ENCODE results near the gene SNX8. TPM values are rescaled to one million over a fixed set of nuclear protein-coding genes. Genes with fewer than 3 reads are reported as not detected.

SNX8 gene
- total and polyA plus RNA-seq, 2 donors: 13.2 to 17.4 TPM

DNA sequence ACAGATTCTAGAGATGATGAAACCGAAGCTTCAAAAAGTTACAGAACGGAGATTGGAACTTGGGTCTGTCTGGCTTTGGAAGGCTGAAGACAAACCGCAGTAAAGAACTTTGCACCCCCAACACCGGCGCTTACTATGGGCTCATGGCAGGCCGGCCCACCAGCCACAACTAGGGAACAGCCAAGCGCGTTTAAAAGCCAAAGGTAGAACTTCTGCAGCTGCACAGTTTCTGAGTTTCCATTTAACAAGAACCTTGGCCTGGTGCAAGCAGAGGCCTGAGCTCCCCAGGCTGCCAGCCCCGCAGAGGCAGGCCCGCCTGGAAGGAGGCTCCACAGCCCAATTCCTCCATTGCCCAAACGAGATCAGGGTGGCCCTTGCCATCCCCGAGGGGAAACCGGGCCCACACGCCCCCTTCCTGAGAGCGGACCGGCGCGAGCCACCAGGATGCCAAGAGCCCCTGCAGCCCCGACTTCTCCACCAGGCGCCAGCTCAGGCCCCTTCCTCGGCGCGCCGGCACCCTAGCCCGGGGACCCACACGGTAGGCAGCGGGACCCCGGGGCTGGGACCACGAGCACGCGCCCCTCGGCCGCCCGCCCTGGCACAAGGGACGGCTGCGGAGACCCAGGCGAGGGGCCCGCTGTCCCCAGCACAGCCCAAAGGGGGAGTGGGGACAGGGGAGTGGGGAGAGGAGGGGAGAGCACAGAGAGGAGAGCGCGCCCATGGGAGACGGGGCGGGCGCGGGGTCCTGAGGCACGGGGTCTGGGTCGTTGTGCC, 82.1 kb downstream of the SNX8 start:
- Histone ChIP-seq H3K36me3 (ENCODE audit: insufficient read depth) (no peaks in the 10 kb centered on the region), H3K4me3 (ENCODE audit: low read depth, low read length) (peak overlapping the region; percentile 100), H3K27ac (ENCODE audit: low read depth) (no peak overlapping the region), H3K4me1 (ENCODE audit: insufficient read depth) (peaks cover 2% of the 10 kb centered on the region)
- no peak for DNase-seq (ENCODE audit: extremely low spot score)
- whole genome bisulfite sequencing: under 1% methylated on average over 46 of the region's 46 CpGs

DNA sequence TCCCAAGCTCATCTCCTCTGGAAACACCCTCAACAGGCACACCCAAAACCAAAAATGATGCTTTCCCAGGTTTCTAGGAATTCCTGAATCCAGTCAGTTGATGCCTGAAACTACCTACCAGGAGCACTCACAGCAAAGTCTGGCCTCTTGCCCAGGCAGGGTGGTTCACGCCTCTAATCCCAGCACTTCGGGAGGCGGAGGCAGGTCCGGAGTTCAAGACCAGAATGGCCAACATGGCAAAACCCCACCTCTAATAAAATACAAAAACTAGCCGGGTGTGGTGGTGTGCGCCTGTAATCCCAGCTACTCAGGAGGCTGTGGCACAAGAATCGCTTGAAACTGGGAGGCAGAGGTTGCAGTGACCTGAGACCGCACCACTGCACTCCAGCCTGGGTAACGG, 83.4 kb downstream of the SNX8 start:
- no peak overlapping the region for H3K4me3 ChIP-seq (ENCODE audit: low read depth, low read length)
- 88% methylated on average over 9 of the region's 9 CpGs for WGBS
- peaks cover 2% of the 10 kb centered on the region for H3K4me1 ChIP-seq (ENCODE audit: insufficient read depth)
- no peaks in the 10 kb centered on the region for H3K36me3 ChIP-seq (ENCODE audit: insufficient read depth)
- H3K27ac ChIP-seq (ENCODE audit: low read depth): no peak overlapping the region
- no peak for DNase-seq (ENCODE audit: extremely low spot score)

DNA sequence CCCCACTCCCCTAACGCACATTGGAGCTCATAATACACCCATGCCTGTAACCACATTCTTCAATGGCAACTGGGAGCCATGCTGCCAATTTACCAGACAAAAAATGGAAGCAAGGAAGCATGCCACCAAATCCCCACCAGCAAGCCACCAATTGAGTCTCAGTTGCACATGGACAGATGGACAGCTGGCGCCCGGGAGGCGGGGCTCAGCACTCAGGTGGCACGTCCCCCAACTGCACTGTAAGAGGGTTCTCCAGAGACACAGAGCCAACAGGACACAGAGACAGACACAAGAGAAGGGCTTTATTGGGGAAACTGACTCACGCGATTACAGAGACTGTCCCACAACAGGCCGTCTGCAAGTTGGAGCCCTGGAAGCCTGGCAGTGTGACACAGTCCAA, 84.0 kb downstream of the SNX8 start:
- H3K36me3 ChIP-seq (ENCODE audit: insufficient read depth): no peaks in the 10 kb centered on the region
- 92% methylated on average over 8 of the region's 8 CpGs for WGBS
- DNase-seq (ENCODE audit: extremely low spot score): no peak

DNA sequence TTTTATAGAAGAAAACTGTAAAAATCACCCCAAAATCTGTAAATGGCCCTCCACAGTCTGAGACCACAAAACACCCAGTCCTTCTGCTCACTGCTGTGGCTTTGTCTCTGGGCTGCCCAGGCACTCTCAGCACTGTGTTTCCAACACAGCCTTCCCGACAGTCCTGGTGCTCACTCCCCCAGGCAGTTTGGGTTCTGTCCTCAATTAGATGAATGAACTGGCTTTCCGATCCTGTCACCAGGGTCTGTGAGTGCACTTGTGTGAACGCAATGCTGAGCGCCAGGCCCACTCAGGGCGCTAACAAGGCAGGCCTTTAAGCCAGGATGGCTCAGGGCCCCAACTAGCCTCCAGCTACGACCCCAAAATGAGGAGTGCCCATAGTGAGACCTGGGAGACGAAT, 84.8 kb downstream of the SNX8 start:
- whole genome bisulfite sequencing: 94% methylated on average over 7 of the region's 7 CpGs

More for the DNA sequence above, 84.0 kb downstream of the SNX8 start:
- Histone ChIP-seq H3K27ac (ENCODE audit: low read depth) (no peak overlapping the region), H3K4me3 (ENCODE audit: low read depth, low read length) (no peak overlapping the region), H3K4me1 (ENCODE audit: insufficient read depth) (peaks cover 2% of the 10 kb centered on the region)

DNA sequence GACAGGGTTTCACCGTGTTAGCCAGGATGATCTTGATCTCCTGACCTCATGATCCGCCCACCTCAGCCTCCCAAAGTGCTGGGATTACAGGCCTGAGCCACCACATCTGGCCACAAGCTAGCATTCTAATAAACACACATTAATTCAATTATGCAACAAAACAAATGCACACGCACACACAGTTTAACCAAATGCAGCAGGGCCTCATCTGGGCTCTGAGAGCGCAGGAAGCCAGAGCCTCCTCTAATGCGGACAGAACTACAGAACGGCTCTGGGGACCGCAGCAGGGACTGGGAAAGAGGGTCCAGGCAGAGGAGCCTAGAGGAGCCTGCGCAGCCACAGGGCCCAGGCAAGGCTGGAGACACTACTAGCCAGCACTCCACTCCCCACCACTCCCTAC, 85.3 kb downstream of the SNX8 start:
- 83% methylated on average over 8 of the region's 8 CpGs for WGBS
- DNase-seq (ENCODE audit: extremely low spot score): no peak
- peaks cover 2% of the 10 kb centered on the region for H3K4me1 ChIP-seq (ENCODE audit: insufficient read depth)
- H3K36me3 ChIP-seq (ENCODE audit: insufficient read depth): no peaks in the 10 kb centered on the region
- no peak overlapping the region for H3K4me3 ChIP-seq (ENCODE audit: low read depth, low read length)
- no peak overlapping the region for H3K27ac ChIP-seq (ENCODE audit: low read depth)

More for the DNA sequence above, 84.8 kb downstream of the SNX8 start:
- Histone ChIP-seq H3K4me3 (ENCODE audit: low read depth, low read length) (no peak overlapping the region), H3K36me3 (ENCODE audit: insufficient read depth) (no peaks in the 10 kb centered on the region), H3K4me1 (ENCODE audit: insufficient read depth) (peaks cover 2% of the 10 kb centered on the region), H3K27ac (ENCODE audit: low read depth) (no peak overlapping the region)
- no peak for DNase-seq (ENCODE audit: extremely low spot score)

DNA sequence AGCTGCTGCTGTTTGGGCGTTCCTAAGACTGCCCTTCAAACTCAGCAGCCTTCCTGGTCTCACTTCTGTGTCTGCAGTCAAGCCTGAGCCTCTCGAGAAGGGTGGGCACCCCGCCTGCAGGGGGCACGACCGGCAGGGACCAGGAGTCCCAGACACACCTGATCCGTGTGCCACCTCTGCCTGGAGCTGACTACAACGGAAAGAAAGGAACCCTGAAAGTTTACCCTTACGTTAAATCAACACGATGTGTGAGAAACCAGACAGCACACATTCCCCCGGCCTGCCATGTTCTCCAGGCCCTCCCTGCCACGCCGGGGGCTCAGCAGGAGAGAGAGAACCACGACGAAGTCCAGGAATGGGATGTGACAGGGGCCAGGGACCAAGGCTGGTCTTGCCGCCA, 86.5 kb downstream of the SNX8 start:
- H3K27ac ChIP-seq (ENCODE audit: low read depth): no peak overlapping the region
- WGBS: 90% methylated on average over 15 of the region's 15 CpGs
- H3K4me3 ChIP-seq (ENCODE audit: low read depth, low read length): no peak overlapping the region
- DNase-seq (ENCODE audit: extremely low spot score): no peak
- no peaks in the 10 kb centered on the region for H3K4me1 ChIP-seq (ENCODE audit: insufficient read depth)
- no peaks in the 10 kb centered on the region for H3K36me3 ChIP-seq (ENCODE audit: insufficient read depth)

DNA sequence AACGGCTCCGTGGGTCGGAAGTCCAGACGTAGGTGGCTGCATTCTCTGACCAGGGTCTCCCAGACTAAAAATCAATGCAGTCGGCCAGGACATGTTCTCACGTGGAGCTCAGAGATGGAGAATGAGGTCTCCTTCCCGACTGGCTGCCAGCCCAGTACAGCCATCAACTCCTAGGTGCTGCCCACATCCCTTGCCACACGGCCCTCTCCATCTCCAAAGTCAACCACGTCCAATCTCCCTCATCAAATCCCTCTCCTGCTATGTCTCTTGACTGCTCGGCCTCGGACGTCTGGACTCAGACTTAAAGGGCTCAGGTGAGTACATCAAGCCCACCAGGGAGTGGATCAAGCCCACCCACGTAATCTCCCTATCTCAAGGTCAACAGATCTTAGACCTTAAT, 88.4 kb downstream of the SNX8 start:
- H3K4me1 ChIP-seq (ENCODE audit: insufficient read depth): no peaks in the 10 kb centered on the region
- H3K4me3 ChIP-seq (ENCODE audit: low read depth, low read length): no peak overlapping the region
- no peaks in the 10 kb centered on the region for H3K36me3 ChIP-seq (ENCODE audit: insufficient read depth)
- no peak for DNase-seq (ENCODE audit: extremely low spot score)
- 96% methylated on average over 13 of the region's 13 CpGs for WGBS
- H3K27ac ChIP-seq (ENCODE audit: low read depth): no peak overlapping the region

DNA sequence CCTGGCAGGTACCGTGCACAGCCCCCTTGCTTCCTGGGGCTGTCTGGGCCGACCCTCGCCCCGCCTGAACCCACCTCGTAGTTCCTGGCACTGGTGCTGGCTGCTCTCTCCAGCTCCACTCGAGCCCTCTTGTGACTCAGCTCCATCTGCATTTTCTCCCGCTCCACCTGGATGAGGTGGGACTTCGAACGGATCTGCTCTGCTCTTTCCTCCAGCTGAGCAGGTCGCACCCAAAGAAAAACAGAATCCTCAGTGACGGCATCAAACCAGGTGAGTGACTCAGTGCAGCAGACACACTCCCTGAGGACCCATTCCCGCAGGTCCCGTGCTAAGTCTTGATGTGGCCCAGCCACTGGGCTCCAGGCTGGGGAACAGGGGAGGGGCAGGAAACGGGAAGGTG, 88.9 kb downstream of the SNX8 start:
- 91% methylated on average over 14 of the region's 14 CpGs for WGBS
- no peak for DNase-seq (ENCODE audit: extremely low spot score)
- Histone ChIP-seq H3K27ac (ENCODE audit: low read depth) (no peak overlapping the region), H3K36me3 (ENCODE audit: insufficient read depth) (no peaks in the 10 kb centered on the region), H3K4me1 (ENCODE audit: insufficient read depth) (no peaks in the 10 kb centered on the region), H3K4me3 (ENCODE audit: low read depth, low read length) (no peak overlapping the region)

DNA sequence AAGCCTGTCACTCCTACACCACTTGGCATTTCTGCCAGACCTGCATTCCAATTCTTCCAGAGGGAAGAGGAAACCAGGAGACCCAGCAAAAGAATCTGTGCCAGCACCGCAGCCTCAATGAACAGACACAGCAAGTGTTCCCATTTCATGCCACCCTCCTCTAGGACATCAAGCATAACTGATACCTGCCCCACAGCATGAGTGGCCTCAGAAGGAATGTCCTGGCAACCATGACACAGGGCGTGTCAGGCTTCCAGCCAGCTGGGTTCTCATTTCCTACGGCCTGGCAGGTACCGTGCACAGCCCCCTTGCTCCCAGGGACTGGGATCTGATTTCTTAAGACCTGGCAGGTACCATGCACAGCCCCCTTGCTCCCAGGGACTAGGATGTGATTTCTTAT, 89.3 kb downstream of the SNX8 start:
- WGBS: 81% methylated on average over 4 of the region's 4 CpGs
- Histone ChIP-seq H3K36me3 (ENCODE audit: insufficient read depth) (no peaks in the 10 kb centered on the region), H3K4me3 (ENCODE audit: low read depth, low read length) (no peak overlapping the region), H3K27ac (ENCODE audit: low read depth) (no peak overlapping the region), H3K4me1 (ENCODE audit: insufficient read depth) (no peaks in the 10 kb centered on the region)
- DNase-seq (ENCODE audit: extremely low spot score): no peak

DNA sequence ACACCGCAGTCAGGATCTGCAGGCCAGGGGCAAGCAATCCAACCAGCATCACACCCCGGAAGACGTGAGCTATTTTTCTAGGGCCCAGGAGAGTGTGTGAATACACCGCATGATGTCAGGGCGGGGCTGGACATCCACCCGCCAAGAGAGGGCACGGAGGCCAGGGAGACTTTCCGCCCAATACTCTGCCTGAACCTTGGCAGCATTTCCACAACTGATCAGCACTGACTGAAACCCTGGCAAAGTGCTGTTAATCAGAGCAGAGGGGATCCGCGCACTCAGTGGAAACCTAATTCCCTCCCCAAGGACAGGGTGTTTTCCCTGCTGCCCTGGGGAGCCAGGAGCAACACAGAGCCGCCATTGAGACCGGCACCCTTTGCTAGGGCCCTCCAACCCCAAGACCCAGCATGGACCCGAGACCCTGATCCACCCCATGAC, 89.7 kb downstream of the SNX8 start:
- no peak overlapping the region for H3K27ac ChIP-seq (ENCODE audit: low read depth)
- no peaks in the 10 kb centered on the region for H3K36me3 ChIP-seq (ENCODE audit: insufficient read depth)
- no peak for DNase-seq (ENCODE audit: extremely low spot score)
- WGBS: 90% methylated on average over 13 of the region's 13 CpGs
- no peaks in the 10 kb centered on the region for H3K4me1 ChIP-seq (ENCODE audit: insufficient read depth)
- no peak overlapping the region for H3K4me3 ChIP-seq (ENCODE audit: low read depth, low read length)

DNA sequence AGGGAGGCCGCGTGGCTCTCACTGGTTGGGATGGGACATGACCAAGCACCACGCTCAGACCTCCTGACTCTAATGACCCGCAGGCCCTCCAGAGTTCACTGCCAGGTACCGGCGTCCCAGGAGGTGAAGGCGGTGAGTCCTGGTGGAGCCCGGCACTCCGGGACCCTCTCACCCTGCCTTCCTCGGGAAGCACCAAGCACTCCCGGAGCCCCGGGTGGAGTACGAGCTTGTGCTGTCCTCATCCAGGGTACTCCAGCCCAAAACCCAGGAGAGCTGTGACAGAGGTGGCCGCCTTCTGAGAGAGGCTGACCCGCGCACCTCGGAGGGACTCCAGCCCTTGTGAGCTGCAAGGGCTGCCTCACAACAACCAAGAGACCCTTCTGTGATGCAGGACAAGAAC, 90.9 kb downstream of the SNX8 start:
- no peak for DNase-seq (ENCODE audit: extremely low spot score)
- WGBS: 91% methylated on average over 17 of the region's 17 CpGs
- Histone ChIP-seq H3K27ac (ENCODE audit: low read depth) (no peak overlapping the region), H3K4me1 (ENCODE audit: insufficient read depth) (no peaks in the 10 kb centered on the region), H3K36me3 (ENCODE audit: insufficient read depth) (peaks cover under 1% of the 10 kb centered on the region), H3K4me3 (ENCODE audit: low read depth, low read length) (no peak overlapping the region)

DNA sequence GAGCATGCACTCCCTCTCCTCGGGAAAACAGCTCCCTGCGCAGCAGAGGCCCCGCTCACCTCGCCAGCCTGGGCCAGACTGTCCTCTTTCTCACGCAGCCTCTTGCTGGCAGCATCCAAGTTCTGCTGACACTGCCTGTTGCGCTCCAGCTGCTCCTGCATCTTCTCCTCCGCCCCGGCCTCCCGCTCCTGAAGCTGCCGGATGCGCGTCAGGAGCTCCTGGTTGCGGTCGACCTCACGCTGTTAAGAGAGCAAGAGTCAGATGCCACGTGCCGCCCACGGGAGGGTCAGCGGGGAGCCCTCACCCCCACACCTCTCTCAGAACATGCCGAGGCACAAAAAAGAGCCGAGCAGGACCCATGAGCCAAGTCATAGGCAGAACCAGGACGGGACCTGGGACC, 91.7 kb downstream of the SNX8 start:
- no peaks in the 10 kb centered on the region for H3K4me1 ChIP-seq (ENCODE audit: insufficient read depth)
- H3K36me3 ChIP-seq (ENCODE audit: insufficient read depth): peaks cover 2% of the 10 kb centered on the region
- H3K4me3 ChIP-seq (ENCODE audit: low read depth, low read length): no peak overlapping the region
- no peak for DNase-seq (ENCODE audit: extremely low spot score)
- H3K27ac ChIP-seq (ENCODE audit: low read depth): no peak overlapping the region
- 94% methylated on average over 22 of the region's 22 CpGs for WGBS

DNA sequence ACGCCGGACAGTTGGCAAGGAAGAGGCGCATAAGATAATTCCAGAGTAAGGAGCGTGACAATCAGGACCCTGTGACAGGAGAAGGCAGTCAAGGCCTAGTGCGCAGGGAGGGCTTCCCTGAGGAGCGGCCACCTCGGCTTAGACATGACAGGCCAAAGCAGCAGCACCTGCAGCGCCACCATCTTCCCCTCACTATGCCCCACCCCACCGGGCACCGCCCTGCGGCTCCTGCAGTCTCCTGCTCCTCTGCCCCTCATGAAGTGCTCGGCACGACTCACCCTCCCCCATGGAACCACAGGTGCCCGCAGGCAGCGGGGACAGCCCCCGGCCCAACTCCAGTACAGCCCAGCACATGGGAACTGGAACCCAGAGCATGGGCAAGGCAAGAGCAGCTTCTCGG, 93.3 kb downstream of the SNX8 start:
- no peaks in the 10 kb centered on the region for H3K4me1 ChIP-seq (ENCODE audit: insufficient read depth)
- WGBS: 88% methylated on average over 17 of the region's 17 CpGs
- H3K36me3 ChIP-seq (ENCODE audit: insufficient read depth): peaks cover 5% of the 10 kb centered on the region

DNA sequence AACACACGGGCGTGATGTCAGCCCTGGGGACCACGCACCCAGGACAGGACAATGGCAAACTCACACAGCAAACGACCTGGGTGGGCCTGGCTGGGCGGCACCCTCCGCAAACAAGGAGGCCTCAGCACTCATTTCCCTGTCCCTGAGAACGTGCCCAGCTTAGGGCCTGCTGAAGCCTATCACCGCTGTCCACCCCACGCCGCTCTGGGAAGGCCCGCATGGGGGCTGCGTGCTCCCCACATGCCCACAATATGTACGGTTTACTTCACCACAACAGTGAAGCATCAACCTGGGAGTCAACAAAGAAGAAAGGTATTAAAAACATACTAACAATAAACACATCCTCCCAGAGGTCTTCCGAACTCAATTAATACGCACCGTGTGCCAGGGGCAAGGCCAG, 93.7 kb downstream of the SNX8 start:
- WGBS: 87% methylated on average over 16 of the region's 16 CpGs
- H3K4me1 ChIP-seq (ENCODE audit: insufficient read depth): no peaks in the 10 kb centered on the region
- H3K36me3 ChIP-seq (ENCODE audit: insufficient read depth): peaks cover 7% of the 10 kb centered on the region
- no peak overlapping the region for H3K27ac ChIP-seq (ENCODE audit: low read depth)
- DNase-seq (ENCODE audit: extremely low spot score): no peak
- H3K4me3 ChIP-seq (ENCODE audit: low read depth, low read length): no peak overlapping the region

More for the DNA sequence above, 93.3 kb downstream of the SNX8 start:
- no peak for DNase-seq (ENCODE audit: extremely low spot score)
- no peak overlapping the region for H3K27ac ChIP-seq (ENCODE audit: low read depth)
- no peak overlapping the region for H3K4me3 ChIP-seq (ENCODE audit: low read depth, low read length)
